ENCODE results near the gene MAP2K1.

The MAP2K1 gene

DNA sequence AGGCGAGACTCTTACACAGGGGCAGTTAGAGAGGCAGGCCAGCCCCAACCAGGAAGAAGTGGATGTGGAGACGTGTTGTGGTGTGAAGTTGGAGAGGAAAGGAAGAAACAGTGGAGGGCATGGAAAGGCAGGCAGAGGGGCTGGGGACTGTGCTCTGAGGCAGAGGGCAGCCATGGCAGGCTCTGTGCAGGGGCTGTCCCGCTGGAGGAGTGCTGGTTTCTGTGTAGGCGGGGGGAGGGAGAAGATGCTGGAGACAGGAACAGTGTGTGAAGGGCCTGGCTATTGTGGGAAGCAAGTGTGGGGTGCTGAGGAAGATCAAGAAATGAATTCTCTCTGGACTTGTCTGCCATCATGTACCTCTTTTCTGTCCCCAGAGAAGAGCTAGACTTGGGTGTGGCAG lies 89.8 kb downstream of the MAP2K1 start (continued):
- no peak for TF ChIP-seq KLF16 (tag by site-specific recombination; IDR thresholded peaks at IDR 0.05)
- TF ChIP-seq, protein P1, sequence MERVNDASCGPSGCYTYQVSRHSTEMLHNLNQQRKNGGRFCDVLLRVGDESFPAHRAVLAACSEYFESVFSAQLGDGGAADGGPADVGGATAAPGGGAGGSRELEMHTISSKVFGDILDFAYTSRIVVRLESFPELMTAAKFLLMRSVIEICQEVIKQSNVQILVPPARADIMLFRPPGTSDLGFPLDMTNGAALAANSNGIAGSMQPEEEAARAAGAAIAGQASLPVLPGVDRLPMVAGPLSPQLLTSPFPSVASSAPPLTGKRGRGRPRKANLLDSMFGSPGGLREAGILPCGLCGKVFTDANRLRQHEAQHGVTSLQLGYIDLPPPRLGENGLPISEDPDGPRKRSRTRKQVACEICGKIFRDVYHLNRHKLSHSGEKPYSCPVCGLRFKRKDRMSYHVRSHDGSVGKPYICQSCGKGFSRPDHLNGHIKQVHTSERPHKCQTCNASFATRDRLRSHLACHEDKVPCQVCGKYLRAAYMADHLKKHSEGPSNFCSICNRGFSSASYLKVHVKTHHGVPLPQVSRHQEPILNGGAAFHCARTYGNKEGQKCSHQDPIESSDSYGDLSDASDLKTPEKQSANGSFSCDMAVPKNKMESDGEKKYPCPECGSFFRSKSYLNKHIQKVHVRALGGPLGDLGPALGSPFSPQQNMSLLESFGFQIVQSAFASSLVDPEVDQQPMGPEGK (tag by site-specific recombination; IDR thresholded peaks at IDR 0.05): no peak

DNA sequence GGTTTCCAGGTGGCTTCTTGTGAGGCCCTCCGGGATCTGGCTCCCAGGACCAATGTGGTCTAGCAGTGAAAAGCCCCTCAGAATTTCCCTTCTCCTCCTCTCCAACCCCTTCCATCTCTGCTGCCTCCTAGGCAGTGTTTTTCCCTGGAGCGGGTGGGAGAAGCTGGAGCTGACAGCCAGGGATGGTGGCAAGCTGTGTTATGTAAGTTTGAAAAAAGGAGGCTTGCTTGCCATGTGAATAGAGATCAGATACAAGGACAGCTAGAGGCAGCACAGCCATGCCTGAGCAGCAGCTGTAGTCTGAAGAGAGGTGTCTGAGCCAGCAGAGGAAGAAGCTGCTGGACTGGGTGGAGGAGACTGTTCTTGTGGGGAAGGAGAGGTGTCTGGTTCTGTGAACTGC lies 90.3 kb downstream of the MAP2K1 start:
- H3K4me1 ChIP-seq (ENCODE audit: control insufficient read depth, insufficient read depth, low read length): no peaks in the 10 kb centered on the region
- peaks cover 0 to 13% of the 10 kb centered on the region in 2 experiments; a peak in 2 of 3 replicates for H3K36me3 ChIP-seq (ENCODE audit: control insufficient read depth in 2 of 2, insufficient read depth in 1 of 2, low read length in 2 of 2)
- ChIA-PET CTCF (interaction anchor here (0.7 kb wide), 1 partner anchor 10 kb away, joined by 3 read pairs; no protein-coding TSS in a partner anchor), POLR2A (no interaction called here)
- H3K27ac ChIP-seq (ENCODE audit: extremely low read depth, low read depth, low read length): no peak overlapping the region
- no peaks in the 10 kb centered on the region for H3K9me3 ChIP-seq (ENCODE audit: control insufficient read depth, insufficient read depth, low read depth, low read length)
- no peak overlapping the region for H3K4me3 ChIP-seq (ENCODE audit: low read depth, low read length)
- TF ChIP-seq ZNF2 (tag by site-specific recombination; IDR thresholded peaks at IDR 0.05): no peak
- TF ChIP-seq ZNF585B (tag by site-specific recombination; IDR thresholded peaks at IDR 0.05): no peak
- TF ChIP-seq, protein P2, sequence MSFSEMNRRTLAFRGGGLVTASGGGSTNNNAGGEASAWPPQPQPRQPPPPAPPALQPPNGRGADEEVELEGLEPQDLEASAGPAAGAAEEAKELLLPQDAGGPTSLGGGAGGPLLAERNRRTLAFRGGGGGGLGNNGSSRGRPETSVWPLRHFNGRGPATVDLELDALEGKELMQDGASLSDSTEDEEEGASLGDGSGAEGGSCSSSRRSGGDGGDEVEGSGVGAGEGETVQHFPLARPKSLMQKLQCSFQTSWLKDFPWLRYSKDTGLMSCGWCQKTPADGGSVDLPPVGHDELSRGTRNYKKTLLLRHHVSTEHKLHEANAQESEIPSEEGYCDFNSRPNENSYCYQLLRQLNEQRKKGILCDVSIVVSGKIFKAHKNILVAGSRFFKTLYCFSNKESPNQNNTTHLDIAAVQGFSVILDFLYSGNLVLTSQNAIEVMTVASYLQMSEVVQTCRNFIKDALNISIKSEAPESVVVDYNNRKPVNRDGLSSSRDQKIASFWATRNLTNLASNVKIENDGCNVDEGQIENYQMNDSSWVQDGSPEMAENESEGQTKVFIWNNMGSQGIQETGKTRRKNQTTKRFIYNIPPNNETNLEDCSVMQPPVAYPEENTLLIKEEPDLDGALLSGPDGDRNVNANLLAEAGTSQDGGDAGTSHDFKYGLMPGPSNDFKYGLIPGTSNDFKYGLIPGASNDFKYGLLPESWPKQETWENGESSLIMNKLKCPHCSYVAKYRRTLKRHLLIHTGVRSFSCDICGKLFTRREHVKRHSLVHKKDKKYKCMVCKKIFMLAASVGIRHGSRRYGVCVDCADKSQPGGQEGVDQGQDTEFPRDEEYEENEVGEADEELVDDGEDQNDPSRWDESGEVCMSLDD (tag by site-specific recombination; IDR thresholded peaks at IDR 0.05): no peak
- TF ChIP-seq, protein P3, sequence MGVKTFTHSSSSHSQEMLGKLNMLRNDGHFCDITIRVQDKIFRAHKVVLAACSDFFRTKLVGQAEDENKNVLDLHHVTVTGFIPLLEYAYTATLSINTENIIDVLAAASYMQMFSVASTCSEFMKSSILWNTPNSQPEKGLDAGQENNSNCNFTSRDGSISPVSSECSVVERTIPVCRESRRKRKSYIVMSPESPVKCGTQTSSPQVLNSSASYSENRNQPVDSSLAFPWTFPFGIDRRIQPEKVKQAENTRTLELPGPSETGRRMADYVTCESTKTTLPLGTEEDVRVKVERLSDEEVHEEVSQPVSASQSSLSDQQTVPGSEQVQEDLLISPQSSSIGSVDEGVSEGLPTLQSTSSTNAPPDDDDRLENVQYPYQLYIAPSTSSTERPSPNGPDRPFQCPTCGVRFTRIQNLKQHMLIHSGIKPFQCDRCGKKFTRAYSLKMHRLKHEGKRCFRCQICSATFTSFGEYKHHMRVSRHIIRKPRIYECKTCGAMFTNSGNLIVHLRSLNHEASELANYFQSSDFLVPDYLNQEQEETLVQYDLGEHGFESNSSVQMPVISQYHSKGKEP (tag by site-specific recombination; IDR thresholded peaks at IDR 0.05): no peak
- TF ChIP-seq ZEB2 (tag by site-specific recombination; IDR thresholded peaks at IDR 0.05): no peak
- TF ChIP-seq BCL11A (tag by site-specific recombination; IDR thresholded peaks at IDR 0.05; ENCODE audit: low read depth): no peak
- TF ChIP-seq ZNF292 (tag by site-specific recombination; IDR thresholded peaks at IDR 0.05; ENCODE audit: borderline replicate concordance, low read depth): no peak
- TF ChIP-seq KLF9 (tag by site-specific recombination; IDR thresholded peaks at IDR 0.05; ENCODE audit: low read depth): no peak
- TF ChIP-seq ZNF302 (tag by site-specific recombination; IDR thresholded peaks at IDR 0.05; ENCODE audit: low read depth): no peak
- no peak for TF ChIP-seq ZNF555 (tag by site-specific recombination; conservative IDR thresholded peaks at IDR 0.05)

DNA sequence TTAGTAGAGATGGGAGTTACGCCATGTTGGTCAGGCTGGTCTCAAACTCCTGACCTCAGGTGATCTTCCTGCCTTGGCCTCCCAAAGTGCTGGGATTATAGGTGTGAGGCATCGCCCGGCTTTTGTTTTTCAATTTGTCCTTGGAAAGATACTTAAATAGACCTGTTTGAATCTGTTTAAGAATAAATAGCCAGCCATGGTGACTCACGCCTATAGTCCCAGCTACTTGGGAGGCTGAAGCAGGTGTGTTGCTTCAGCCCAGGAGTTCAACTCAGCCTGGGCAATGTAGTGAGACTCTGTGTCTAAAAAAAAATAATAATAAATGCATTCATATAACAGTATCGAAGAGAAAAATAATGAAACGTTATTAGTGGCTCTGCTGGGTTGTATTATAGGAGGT lies 93.6 kb downstream of the MAP2K1 start:
- CTCF ChIA-PET: no interaction called here
- Histone ChIP-seq H3K27ac (ENCODE audit: extremely low read depth, low read depth, low read length) (no peak overlapping the region), H3K36me3 (ENCODE audit: control insufficient read depth in 2 of 2, insufficient read depth in 1 of 2, low read length in 2 of 2) (peaks cover under 1 to 34% of the 10 kb centered on the region in 2 experiments; a peak in 2 of 3 replicates), H3K4me3 (ENCODE audit: low read depth, low read length) (no peak overlapping the region), H3K9me3 (ENCODE audit: control insufficient read depth, insufficient read depth, low read depth, low read length) (no peaks in the 10 kb centered on the region), H3K4me1 (ENCODE audit: control insufficient read depth, insufficient read depth, low read length) (no peaks in the 10 kb centered on the region)
- POLR2A ChIA-PET: no interaction called here
- TF ChIP-seq ZFHX2 (tag by site-specific recombination; conservative IDR thresholded peaks at IDR 0.05) (no peak), ZNF549 (tag by site-specific recombination; IDR thresholded peaks at IDR 0.05) (no peak), ZNF404 (tag by site-specific recombination; IDR thresholded peaks at IDR 0.05) (no peak), ZNF112 (tag by site-specific recombination; IDR thresholded peaks at IDR 0.05) (no peak), ZNF155 (tag by site-specific recombination; IDR thresholded peaks at IDR 0.05) (no peak), ZNF416 (tag by site-specific recombination; IDR thresholded peaks at IDR 0.05) (no peak), ZNF138 (tag by site-specific recombination; IDR thresholded peaks at IDR 0.05; ENCODE audit: borderline replicate concordance) (no peak), KLF16 (tag by site-specific recombination; IDR thresholded peaks at IDR 0.05) (no peak), ZNF558 (tag by site-specific recombination; IDR thresholded peaks at IDR 0.05) (no peak), GLI2 (tag by site-specific recombination; IDR thresholded peaks at IDR 0.05; ENCODE audit: borderline replicate concordance, low read depth) (no peak), ZFP69B (tag by site-specific recombination; IDR thresholded peaks at IDR 0.05) (no peak), ZNF791 (tag by site-specific recombination; IDR thresholded peaks at IDR 0.05) (no peak)
- TF ChIP-seq, protein P4, sequence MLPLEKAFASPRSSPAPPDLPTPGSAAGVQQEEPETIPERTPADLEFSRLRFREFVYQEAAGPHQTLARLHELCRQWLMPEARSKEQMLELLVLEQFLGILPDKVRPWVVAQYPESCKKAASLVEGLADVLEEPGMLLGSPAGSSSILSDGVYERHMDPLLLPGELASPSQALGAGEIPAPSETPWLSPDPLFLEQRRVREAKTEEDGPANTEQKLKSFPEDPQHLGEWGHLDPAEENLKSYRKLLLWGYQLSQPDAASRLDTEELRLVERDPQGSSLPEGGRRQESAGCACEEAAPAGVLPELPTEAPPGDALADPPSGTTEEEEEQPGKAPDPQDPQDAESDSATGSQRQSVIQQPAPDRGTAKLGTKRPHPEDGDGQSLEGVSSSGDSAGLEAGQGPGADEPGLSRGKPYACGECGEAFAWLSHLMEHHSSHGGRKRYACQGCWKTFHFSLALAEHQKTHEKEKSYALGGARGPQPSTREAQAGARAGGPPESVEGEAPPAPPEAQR (tag by site-specific recombination; IDR thresholded peaks at IDR 0.05): no peak
- TF ChIP-seq, protein P5, sequence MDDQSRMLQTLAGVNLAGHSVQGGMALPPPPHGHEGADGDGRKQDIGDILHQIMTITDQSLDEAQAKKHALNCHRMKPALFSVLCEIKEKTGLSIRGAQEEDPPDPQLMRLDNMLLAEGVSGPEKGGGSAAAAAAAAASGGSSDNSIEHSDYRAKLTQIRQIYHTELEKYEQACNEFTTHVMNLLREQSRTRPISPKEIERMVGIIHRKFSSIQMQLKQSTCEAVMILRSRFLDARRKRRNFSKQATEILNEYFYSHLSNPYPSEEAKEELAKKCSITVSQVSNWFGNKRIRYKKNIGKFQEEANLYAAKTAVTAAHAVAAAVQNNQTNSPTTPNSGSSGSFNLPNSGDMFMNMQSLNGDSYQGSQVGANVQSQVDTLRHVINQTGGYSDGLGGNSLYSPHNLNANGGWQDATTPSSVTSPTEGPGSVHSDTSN (CRISPR knock-in tag; IDR thresholded peaks at IDR 0.05): no peak
